NCI-H1930 (cell line): ENCODE data around the gene NCK2.

ENCODE experiments used
- DNase-seq, 2 experiments: peaks; one replicate each; lab custom pipeline; 2025; lab: John Stamatoyannopoulos, UW

NCK2 gene

DNA sequence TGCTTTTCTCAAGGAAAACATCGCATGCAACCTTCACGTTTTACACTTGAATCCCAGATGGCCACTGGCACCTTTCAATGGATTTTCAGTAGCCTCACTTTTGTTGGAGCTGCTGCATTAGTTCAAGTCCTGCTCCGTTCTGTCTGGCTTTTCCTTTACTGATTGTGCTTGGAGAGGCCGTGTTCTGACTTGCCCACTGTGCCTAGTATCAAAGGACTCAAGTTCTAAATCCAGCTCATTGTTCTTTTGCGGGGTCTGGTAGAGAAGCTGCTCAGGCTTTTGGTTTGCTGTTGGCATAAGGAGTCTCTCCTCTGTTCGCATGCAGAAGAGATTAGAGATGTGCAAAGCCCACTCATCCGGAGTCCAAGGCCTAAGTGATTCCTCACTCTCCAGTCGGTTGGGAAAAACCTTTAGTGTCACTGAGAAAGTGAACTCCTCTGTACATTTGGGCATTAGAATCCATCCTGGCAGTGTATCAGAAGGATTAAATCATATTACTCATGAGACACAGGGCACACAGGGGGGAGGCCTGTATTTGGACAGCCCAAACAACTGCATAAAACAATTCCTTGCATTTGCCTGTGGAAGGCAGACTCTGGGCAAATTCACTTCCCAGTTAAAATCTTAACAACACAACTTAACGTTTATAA is 69.7 kb downstream of the NCK2 start:
- DNase-seq, result no peak

DNA sequence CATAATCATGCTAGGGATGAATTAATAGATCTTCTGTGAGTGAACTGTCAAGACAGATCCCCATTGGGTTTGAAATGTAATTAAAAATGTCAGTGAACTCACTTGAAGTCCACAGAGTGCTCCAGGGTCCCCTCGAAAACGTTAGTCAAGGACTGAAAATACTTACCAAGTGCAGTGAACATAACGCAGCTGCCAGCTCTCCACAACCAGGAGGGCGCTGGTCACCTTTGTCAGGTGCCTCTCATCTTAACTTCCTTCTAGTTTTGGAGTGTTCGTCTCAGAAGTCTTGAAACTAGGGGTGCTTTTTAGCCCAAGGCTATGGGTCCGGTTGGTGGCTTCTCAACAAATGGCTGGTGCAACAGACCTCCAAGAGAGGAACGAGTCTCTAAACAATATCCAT is 70.7 kb downstream of the NCK2 start:
- DNase-seq, result no peak

DNA sequence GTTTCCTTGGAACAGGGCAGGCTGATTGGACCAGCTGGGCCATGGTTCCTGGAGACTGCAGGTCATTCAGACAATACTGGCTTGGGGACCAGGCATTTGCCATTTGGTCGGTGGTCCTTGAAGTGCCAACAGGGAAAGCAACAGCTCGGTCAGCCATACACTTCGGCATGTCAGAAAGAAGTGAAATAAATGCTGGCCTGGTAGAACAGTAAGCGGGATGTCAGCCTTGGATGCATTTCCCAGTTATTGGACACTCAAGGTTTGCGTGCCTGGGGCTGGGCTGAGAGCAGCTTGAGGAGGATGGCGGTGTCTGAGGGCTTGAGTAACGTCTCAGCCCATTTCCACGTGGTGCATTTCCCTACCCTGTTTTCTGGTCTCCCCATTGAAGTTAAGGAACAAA is 75.4 kb downstream of the NCK2 start:
- no peak for DNase-seq

DNA sequence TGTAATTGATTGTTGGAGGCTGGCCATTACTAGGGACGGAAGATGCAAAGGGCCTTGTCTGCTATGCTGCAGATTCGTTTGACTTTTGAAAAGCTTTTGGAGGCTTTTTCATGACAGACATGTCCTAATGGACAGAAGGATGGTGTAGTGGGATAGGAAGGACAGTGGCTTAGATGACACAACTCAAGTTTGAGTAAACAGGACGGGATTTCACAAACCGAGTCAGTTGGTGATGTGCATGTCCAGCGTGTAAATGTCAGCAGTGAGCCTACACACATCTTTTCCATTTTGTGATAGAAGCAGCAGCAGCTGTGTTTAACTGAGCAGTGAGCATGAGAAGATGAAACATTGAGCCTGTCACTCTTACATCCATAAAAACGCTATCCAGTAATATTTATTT is 76.0 kb downstream of the NCK2 start:
- DNase-seq, result no peak

DNA sequence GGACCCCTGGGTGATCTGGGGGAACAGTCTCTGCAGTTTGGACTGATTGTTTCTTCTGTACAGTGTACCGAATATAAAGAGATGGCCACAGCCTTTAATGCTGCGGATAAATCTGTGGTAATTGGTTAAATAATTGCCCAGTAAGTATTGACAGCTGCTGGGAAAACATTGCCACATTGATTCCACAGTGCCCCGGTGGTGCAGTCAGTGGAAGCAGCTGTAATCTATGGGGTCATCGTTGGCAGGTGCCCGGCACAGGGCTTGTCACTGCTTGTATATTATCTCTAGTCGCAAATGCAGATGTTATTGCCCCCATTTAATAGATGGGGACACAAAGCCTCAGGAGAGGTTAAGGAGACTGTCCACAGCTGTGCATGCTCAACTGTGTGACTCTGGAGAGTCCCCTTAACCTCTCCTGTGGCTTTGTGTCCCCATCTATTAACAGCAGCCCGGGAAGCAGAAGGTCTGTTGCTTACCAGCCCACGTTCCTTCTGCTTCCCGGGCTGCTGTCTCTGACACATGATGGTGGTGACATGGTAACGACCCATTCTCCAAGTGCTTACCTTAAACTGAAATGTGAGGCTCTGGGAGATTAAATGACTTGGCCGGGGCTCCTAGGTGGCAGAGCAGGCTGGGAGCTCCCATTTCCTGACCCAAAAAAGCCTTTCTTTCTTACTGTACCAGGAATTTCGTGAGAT is 76.9 kb downstream of the NCK2 start:
- DNase-seq, result no peak

DNA sequence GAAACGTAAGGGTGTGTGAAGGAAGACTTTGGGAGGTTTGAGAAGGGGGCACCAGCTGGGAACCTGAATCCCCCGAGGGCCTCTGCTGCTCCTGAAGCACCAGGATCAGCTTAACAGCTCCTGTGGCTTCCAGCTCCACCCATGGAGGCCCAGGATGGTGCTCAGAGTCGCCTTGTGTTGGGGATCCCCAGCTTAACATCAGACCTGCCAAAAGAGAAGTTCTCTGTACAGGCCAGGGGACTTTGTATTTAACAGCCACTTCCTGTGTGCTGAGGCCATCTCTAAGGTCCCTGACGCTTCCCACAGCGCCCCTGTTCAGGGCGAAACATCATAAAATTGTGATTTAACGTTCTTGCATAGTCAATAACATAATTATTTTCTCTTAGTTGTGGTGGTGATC is 77.5 kb downstream of the NCK2 start:
- DNase-seq, result no peak

DNA sequence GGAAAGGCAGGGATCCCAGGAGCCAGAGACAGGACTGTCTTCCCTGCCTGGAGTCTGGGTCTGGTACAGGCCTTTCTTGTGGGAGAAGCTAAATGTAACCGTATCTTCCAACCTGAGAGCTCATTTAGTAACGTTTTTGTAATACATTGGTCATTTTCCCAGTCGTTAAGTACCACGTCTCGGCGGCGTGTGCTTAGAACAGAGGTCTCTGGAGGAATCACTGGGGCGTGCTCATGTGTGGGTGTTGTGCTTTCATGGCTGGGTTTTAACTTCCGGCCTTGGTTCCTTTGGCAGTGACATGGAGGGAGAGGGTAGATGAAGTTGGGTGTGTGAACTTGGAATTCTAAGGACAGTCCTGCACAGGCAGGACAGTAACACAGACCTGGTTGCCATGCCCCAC is 79.7 kb downstream of the NCK2 start:
- DNase-seq, result no peak

DNA sequence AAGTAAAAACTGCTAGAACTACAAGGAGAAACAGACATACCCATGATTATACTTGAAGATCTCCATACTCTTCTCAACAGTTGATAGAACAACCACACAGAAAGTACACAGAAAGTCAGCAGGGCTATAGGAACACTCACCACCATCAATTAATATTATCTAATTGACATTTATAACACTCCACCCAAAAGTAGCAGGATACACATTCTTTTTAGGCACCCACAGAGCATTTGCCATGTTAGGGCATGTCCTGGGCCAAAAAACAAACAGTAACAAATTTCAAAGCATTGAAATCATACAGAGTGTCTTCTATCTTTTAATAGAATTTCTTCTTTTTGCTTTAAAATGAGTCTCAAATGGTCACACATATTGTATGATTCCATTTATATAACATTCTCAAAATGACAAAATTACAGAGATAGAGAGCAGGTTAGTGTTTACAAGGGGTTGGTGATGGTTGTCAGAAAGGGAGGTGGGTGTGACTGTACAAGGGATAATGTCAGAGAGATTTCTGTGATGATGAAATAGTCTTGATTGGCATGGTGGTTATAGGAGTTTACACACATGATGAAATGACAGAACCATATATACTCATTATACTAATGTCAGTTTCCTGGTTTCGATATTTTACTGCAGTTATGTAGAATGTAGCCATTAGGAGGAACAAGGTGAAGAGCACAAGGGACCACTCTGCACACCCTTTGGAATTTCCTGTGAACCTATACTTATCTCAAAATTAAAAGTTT is 82.8 kb downstream of the NCK2 start:
- DNase-seq, result no peak

DNA sequence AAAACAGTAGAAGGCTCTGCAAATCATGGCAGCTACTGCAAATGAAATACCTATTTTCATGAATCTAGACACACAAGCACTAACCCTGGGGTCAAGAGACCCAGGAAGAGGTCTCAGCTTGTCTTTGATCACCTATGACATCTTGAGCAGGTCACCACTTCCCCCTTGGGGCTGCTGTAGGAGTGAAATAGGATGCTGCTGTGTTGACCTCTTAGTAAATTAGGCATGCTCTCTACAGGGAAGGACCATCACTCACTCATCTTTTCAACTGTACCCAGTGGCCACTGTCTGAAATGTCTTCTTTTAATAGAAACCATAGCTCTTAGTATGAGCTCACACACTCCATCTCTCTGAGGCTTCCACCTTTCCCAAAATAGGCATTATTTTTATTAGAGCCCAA is 83.8 kb downstream of the NCK2 start:
- DNase-seq, result no peak

DNA sequence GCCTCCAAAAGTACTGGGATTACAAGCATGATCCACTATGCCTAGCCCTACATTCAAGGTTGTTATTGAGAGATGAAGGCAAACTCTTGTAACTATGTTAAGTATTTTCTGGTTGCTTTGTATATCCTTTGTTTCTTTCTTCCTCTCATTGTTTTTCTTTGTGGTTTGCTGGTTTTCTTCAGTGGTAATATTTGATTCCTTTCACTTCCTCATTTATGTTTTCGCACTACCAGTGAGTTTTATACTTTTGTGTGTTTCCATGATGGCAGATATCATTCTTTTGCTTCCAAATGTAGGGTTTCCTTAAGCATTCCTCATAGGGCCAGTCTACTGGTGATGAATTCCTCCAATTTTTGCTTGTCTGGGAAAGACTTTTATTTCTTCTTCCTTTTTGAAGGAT is 90.2 kb downstream of the NCK2 start:
- no peak for DNase-seq

DNA sequence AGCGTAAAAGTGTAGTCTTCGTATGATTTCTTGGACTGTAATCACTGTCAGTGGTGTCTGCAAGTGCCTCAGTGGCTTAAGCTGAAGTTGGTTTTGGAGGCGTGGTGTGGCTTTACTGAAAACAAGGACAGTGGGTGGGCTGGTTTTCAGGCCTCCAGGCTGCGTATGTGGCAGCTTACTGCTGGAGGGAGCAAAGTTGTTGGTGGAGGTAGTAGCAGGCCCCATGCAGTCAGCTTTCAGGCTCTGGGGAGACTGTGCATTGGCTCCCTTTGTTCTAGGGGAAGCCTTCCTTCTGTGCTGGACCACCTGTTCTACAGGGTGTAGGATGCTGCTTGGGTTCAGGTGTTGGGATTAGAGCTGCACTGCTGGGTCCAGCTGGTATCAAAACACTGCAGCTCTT is 91.6 kb downstream of the NCK2 start:
- DNase-seq, result no peak

DNA sequence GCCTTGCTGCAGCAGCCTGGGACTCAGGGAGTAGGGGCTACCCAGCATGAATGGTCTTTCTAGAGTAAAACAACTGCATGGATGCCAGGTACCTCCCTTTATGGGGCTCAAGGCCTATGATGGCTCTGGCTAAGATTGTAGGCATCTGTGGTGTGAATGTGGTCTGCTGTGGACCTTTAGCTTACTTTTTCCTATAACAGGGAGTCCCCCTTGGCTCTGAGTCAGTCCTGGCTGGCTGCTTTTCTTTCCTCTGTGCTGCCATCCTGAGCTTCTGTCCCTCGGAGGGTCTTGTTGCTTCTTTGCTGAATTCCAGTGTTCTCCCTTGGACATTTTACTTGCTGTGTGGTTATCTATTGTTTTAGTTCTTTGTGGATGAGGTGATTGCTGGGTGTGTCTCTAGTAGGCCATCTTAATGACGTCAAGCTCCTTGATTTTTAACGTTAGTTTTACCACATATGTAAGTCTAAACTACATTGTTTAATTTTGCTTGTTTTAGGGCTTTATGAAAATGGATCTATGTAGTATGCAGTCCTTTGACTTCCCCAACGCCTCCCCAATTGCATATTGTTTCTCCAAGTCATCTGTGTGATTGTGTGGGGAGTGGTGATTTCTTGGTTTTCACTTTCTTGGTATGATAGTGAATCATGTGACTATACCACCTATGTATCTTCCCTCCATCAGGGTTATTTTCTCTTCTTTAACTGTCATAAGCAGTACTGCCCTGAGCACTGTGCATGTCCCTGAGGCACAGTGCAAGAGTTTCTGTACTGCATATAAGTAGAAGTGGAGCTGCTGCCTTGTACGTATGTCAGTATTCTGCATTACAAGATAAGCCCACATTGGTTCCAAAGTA is 92.4 kb downstream of the NCK2 start:
- DNase-seq, result no peak

DNA sequence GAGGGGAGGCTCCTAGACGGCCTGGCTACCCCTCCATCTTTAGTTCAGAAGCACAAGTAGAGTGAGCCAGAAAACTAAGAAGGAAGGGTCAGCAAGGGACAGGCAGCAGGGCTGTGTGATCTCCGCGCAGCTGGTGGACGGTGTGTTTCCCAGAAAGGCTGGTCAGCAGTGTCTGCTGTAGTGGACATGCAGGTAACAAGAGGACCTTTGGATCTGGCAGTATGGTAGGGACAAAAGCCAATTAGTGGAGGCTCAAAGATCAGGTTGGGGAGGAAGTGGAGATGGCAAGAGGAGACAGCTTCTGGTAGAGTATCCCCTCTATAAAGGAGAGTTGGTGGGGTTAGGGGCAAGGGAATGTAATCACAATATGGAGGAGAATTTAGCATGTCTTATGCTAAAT is 95.1 kb downstream of the NCK2 start:
- DNase-seq, result no peak

DNA sequence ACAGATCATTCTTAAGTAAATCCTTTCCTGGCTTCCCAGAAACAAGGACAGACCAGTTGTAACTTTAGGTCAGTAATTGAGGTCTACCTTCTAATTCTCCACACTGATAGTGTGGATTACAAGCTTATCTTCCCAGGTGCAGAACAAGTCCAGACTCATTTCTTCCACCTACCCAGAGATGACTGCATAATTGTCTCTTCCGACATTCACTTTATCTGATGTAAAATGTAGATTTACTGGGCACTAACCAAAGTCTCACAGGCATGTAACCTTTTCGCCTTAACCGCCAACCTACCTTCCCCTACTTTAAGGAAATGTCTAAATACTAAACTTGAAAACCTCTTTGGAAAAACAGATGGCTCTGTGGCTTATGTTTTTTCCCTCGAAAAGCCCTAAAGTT is 96.2 kb downstream of the NCK2 start:
- DNase-seq, result no peak

DNA sequence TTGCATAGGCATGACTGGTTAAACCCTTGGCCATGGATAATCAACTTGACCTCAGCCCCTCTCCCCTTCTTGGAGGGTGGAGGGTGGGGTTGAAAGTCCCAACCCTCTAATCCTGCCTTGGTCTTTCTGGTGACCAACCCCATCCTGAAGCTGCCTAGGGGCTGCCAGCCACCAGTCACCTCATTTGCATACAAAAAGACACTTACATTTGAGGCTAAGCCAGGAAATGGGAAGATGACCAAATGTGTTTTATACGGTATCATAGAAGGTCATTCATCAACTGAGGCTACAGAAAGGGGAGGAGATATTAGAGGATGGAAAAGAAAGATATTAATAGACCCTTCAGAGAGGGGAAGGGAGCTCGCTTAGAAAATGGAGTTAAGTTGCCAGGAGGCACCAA is 96.8 kb downstream of the NCK2 start:
- DNase-seq, result no peak

DNA sequence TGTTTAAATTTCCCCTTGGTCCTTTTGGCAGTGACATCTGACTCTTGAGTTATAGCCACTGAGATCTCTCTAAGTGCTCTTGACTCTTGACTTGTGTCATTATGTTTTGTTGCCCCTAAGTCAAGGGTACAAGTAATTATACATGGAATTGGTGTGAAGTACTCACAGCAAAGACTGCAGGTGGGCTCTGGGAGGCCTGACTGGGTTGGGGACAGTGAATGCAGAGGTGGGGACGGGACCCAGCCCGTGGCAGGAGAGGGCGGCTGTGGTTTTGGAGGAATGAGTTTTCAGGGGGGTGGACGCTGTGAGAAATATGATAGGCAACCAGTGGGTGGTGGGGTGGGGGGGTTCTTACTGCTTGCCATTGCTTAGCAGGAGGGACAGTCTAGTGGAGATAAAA is 97.8 kb downstream of the NCK2 start:
- DNase-seq, result no peak

DNA sequence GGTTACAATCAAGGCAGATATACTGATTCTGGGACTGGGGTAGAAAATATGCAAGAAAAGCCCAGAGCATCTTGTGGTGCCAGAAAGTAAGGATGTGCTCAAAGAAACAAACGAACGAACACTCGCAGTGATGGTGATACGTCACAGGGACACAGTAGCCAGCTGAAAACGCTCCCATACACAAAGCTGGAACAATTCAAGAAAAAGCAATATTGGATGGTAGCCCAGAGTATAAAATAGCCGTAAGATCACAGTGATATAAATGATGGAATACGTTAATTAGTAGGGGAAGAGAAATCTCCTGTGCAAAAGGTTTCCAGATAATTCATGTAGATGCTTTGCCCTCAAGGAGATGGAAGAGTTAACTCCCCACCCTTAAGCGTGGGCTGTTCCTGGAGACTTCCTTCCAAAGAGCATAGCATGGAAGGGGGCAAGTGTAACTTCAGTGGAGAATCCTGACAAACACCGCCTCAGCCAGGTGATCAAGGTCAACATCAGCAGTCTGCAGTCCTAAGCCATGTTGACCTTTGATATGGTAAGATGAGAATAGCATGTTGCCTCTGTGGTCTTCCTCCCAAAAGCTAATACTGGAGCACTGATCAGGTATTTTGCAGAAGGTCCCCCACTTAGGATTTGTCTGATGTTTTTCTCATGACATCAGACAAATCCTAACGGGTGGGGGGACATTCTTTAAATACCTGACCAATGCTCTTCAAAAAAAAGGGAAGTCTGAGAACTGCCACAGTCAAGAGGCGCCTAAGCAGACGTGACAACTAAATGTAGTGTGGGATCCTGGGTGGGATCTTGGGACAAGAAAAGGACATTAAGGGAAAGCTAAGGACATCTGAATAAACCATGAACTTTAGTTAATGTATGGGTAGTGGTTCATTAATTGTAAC is 99.0 kb downstream of the NCK2 start:
- no peak for DNase-seq

DNA sequence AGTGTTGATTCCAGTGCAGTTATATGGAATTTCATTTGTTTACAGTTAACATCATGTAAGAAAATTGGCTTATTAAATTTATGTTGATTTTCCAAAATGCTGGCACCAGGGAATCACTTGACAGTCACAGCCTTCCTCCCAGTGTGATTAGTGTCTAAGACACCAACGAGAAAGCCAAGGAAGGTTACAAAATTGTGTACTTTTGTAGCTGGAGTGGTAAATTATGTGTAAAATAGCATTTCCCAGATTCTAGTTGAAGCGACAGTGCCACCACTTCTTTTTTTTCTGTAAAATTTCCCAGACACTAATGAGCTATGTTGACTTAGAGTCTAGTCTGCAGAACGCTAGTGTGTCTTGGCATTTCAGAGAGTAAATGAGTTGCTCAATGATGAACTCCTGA is 101.3 kb downstream of the NCK2 start:
- no peak for DNase-seq

DNA sequence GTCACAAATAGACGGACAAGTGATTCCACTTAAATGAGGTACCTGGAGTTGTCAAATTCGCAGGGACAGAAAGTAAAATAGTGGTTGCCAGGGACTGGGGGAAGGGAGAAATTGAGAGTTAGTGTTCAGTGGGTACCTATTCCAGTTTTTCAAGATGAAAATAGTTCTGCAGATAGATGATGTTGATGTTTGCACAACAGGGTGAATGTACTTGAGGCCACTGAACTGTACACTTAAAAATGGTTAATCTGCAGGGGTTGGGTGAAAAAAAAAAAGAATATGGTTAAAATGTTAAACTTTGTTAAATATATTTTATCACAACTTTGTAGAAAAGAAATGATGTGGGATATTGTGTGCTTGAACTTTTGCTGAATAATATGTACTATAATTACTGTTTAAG is 102.3 kb downstream of the NCK2 start:
- DNase-seq, result no peak

DNA sequence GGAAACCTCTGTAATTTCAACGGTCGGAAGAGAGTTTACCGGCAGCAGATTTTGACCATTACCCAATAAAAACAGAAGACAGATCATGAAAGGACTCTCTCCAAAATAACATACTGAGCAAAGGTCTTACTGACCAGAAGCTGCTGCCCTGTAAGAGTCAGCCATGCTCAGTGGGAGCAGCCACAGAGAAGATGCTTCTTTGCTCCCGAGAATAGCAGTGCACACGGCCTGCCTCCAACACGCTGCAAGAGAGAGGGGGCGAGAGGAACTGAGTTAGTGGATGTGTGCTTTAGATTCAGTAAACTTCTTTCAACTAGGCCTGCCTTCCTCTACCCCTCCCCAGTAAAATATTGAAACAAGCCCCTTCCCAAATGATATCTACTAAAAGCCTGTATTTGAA is 103.7 kb downstream of the NCK2 start:
- DNase-seq, result no peak

DNA sequence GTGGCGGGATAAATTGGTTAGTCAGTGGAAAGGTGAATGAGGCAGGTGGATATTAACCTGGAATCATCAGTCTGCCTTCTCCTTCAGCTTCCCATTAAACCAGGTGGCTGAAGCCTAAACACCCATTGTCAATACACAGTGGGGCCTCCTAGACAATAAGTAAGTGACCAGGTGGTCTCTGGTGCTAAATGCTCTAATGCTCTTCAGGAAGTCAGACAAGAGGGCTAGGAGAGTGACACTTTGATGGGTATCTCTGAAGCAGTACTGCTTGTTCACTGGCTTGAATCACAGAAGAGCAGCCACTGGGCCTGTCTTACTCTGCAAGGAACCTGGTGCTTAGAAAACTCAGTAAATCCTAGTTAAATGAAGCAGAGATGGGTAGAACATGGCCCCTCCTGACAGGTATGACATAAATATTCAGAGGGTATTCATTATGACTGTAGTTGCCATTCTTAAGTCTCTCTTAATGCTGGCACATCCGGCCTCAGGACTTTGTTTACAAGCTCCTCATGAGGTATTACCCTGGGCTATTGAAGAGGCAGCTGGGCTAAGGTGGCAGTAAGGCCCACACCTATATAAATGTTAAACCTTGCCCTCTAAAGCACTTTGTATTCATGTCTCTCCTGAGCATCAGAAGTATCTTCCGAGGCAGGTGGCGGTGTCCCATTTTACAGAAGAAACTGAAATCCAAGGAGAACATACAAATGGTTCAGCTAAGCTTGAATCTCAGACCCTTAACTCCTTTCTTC is 104.9 kb downstream of the NCK2 start:
- DNase-seq, result no peak
